Sigmoid colon (tissue), 7 donors: ENCODE data around the gene TMEM132D. TPM values are rescaled to one million over a fixed set of nuclear protein-coding genes. Genes with fewer than 3 reads are reported as not detected.

Source experiments
- DNase-seq: peaks from one replicate; pipeline ENCODE4 v3.0.0-alpha.2; 2019
- H3K27ac ChIP-seq, 4 donors: fragments of 200-600 bp; sonication (generic); one replicate each; pipeline ENCODE4 v1.5.1; 2016 to 2019; ENCODE audit warnings: mild to moderate bottlenecking in 1 of 4
- H3K27me3 ChIP-seq, 3 donors: fragments of 200-600 bp; sonication (generic); one replicate each; pipeline ENCODE4 v1.5.1; 2019; ENCODE audit warnings: mild to moderate bottlenecking in 1 of 3
- H3K36me3 ChIP-seq, 4 donors: fragments of 200-600 bp; sonication (generic); one replicate each; pipeline ENCODE4 v1.5.1; 2016 to 2019
- H3K4me1 ChIP-seq, 4 donors: fragments of 200-600 bp; sonication (generic); one replicate each; pipeline ENCODE4 v1.5.1; 2017 to 2019
- H3K4me3 ChIP-seq, 4 donors: fragments of 200-600 bp; sonication (generic); one replicate each; pipeline ENCODE4 v1.5.1; 2017 to 2019; ENCODE audit warnings: mild to moderate bottlenecking in 2 of 4, moderate library complexity in 1 of 4
- H3K9me3 ChIP-seq, 4 donors: fragments of 200-600 bp in 3 of 4; sonication (generic) in 3 of 4; one replicate each; pipeline versions ENCODE4 v1.5.1 to v1.6.1; 2013 to 2019
- EP300 ChIP-seq, 4 donors: sonication (generic); formaldehyde crosslinking; IDR thresholded peaks; one replicate each; pipeline ENCODE4 v1.6.1; 2017; ENCODE audit warnings: antibody characterized with exemption in 4 of 4
- POLR2A ChIP-seq, 2 donors: fragments of 450-650 bp; IDR thresholded peaks; one replicate each; pipeline ENCODE4 v1.6.1; 2016; ENCODE audit warnings: antibody characterized with exemption in 2 of 2, mild to moderate bottlenecking in 2 of 2, moderate library complexity in 2 of 2
- POLR2AphosphoS5 ChIP-seq, 4 donors: sonication (generic); formaldehyde crosslinking; IDR thresholded peaks; one replicate each; pipeline ENCODE4 v1.6.1; 2017; ENCODE audit warnings: antibody characterized with exemption in 4 of 4
- whole genome bisulfite sequencing, 2 donors: extraction: QIAGEN DNeasy Blood & Tissue Kit; methylation state at CpG; one replicate each; pipeline ENCODE4 v1.1.7; 2013; 5-methylcytosine and 5-hydroxymethylcytosine counted together
- intact Hi-C: fragments of 100-400 bp; cut with DNase I; formaldehyde crosslinking; loops from one replicate; pipeline ENCODE4 v1.15.1; 2023
- polyA plus RNA-seq, 3 donors: library from polyadenylated mRNA; stranded (reverse); fragments of 200-250 nt; gene quantifications; one replicate each; pipeline ENCODE4 v1.2.3, GENCODE V29; 2013
- total RNA-seq, 4 donors: library from RNA; depleted of rRNA; stranded (reverse); fragments of >200 nt; gene quantifications; one replicate each; pipeline ENCODE4 v1.1.0, GENCODE V29; 2016
- TF ChIP-seq, protein P1 (sequence below), 4 experiments: fragments of 450-650 bp in 3 of 4; fragments of 200-600 bp in 1 of 4; IDR thresholded peaks; one replicate each; pipeline ENCODE4 v1.5.1; 2016 to 2019; ENCODE audit warnings: antibody characterized with exemption in 4 of 4, mild to moderate bottlenecking in 3 of 4, moderate library complexity in 2 of 4
- donor health status: healthy with polysubstance abuse.
- donor health status: Bipolar disorder and iron deficiency.
- donor health status: healthy.

TMEM132D gene
- total and polyA plus RNA-seq, 7 donors, result under 0.01 to 0.03 (median under 0.01) TPM; not detected in 3

- intact Hi-C loops, result no loop called here
- no peaks in the 10 kb centered on the region for H3K4me1 ChIP-seq
These were observed 227.9 kb downstream of the TMEM132D start for GRCh38 chr12:129675947-129676346.

GRCh38 chr12:129675496-129675895, 228.3 kb downstream of the TMEM132D start:
- no peaks in the 10 kb centered on the region for H3K36me3 ChIP-seq
- WGBS, 2 donors, result 81 to 83% methylated on average over 4 of the region's 4 CpGs
- DNase-seq, result no peak
- no peaks in the 10 kb centered on the region for H3K27me3 ChIP-seq
- no peaks in the 10 kb centered on the region for H3K4me1 ChIP-seq
- H3K9me3 ChIP-seq, result peaks cover 0 to 1% (median 0%) of the 10 kb centered on the region in 4 donors
- H3K4me3 ChIP-seq, result no peak overlapping the region
- TF ChIP-seq EP300 (IDR thresholded peaks at IDR 0.05) (no peak), POLR2AphosphoS5 (IDR thresholded peaks at IDR 0.05) (no peak), POLR2A (IDR thresholded peaks at IDR 0.05) (no peak)
- TF ChIP-seq, protein P1, sequence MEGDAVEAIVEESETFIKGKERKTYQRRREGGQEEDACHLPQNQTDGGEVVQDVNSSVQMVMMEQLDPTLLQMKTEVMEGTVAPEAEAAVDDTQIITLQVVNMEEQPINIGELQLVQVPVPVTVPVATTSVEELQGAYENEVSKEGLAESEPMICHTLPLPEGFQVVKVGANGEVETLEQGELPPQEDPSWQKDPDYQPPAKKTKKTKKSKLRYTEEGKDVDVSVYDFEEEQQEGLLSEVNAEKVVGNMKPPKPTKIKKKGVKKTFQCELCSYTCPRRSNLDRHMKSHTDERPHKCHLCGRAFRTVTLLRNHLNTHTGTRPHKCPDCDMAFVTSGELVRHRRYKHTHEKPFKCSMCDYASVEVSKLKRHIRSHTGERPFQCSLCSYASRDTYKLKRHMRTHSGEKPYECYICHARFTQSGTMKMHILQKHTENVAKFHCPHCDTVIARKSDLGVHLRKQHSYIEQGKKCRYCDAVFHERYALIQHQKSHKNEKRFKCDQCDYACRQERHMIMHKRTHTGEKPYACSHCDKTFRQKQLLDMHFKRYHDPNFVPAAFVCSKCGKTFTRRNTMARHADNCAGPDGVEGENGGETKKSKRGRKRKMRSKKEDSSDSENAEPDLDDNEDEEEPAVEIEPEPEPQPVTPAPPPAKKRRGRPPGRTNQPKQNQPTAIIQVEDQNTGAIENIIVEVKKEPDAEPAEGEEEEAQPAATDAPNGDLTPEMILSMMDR (IDR thresholded peaks at IDR 0.05), result no peak
- no peak overlapping the region for H3K27ac ChIP-seq
- intact Hi-C loops, result no loop called here

More at GRCh38 chr12:129675947-129676346, 227.9 kb downstream of the TMEM132D start:
- H3K27ac ChIP-seq, result no peak overlapping the region
- no peaks in the 10 kb centered on the region for H3K27me3 ChIP-seq
- no peak overlapping the region for H3K4me3 ChIP-seq
- H3K9me3 ChIP-seq, result peaks cover 0 to 4% (median 1%) of the 10 kb centered on the region in 4 donors
- WGBS, 2 donors, result 74 to 81% methylated on average over 3 of the region's 3 CpGs
- H3K36me3 ChIP-seq, result no peaks in the 10 kb centered on the region
- TF ChIP-seq POLR2AphosphoS5 (IDR thresholded peaks at IDR 0.05) (no peak), EP300 (IDR thresholded peaks at IDR 0.05) (no peak), POLR2A (IDR thresholded peaks at IDR 0.05) (no peak)
- TF ChIP-seq, protein P1 (IDR thresholded peaks at IDR 0.05), result no peak
- no peak for DNase-seq

GRCh38 chr12:129673806-129674205, 230.0 kb downstream of the TMEM132D start:
- 71 to 86% methylated on average over 5 of the region's 5 CpGs for WGBS, 2 donors
- intact Hi-C loops, result no loop called here
- H3K4me3 ChIP-seq, result no peak overlapping the region
- H3K9me3 ChIP-seq, result no peaks in the 10 kb centered on the region
- H3K27me3 ChIP-seq, result no peaks in the 10 kb centered on the region
- no peaks in the 10 kb centered on the region for H3K4me1 ChIP-seq
- no peak for DNase-seq
- H3K36me3 ChIP-seq, result no peaks in the 10 kb centered on the region
- no peak overlapping the region for H3K27ac ChIP-seq
- TF ChIP-seq EP300 (IDR thresholded peaks at IDR 0.05), result no peak
- no peak for TF ChIP-seq POLR2A (IDR thresholded peaks at IDR 0.05)
- TF ChIP-seq, protein P1 (IDR thresholded peaks at IDR 0.05), result no peak
- TF ChIP-seq POLR2AphosphoS5 (IDR thresholded peaks at IDR 0.05), result no peak

DNA sequence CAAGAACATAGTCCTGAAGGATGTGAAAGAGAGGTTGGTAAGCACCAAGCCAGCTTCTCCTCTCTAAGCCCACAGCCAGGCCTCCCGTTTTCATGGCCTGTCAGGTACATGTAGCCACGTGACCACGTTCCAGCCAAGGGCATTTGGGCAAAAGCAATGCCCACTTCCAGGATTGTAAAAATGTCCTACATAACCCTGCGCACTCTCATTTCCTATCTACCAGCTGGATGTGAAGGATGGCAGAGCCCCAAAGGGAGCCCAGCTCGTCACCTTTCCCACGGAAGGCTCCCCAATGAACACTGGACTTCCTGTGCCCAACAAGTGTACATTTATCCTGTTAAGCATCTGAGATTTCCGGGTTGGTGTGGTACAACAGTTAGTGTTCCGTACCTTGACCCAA, 231.7 kb downstream of the TMEM132D start:
- H3K4me1 ChIP-seq, result no peaks in the 10 kb centered on the region
- H3K9me3 ChIP-seq, result no peaks in the 10 kb centered on the region
- TF ChIP-seq, protein P1 (IDR thresholded peaks at IDR 0.05), result no peak
- TF ChIP-seq EP300 (IDR thresholded peaks at IDR 0.05) (no peak), POLR2A (IDR thresholded peaks at IDR 0.05) (no peak), POLR2AphosphoS5 (IDR thresholded peaks at IDR 0.05) (no peak)
- no peak overlapping the region for H3K4me3 ChIP-seq
- intact Hi-C loops, result no loop called here
- no peak overlapping the region for H3K27ac ChIP-seq
- no peaks in the 10 kb centered on the region for H3K36me3 ChIP-seq
- DNase-seq, result no peak
- H3K27me3 ChIP-seq, result no peaks in the 10 kb centered on the region
- 74 to 84% methylated on average over 8 of the region's 8 CpGs for WGBS, 2 donors
